ENCODE measurements around the gene GRIA4. TPM values are rescaled to one million over a fixed set of nuclear protein-coding genes. Genes with fewer than 3 reads are reported as not detected.

Gene GRIA4
- polyA plus RNA-seq, 1 donor from 2014 or later = 6.3 TPM

GRCh38 chr11:105574974-105575373 is 34.9 kb upstream of the GRIA4 start:
- Histone ChIP-seq H2AFZ (ENCODE audit: low read depth, low read length) (no peak overlapping the region), H3K79me2 (replicated peaks; ENCODE audit: insufficient read depth, low read length) (no peaks in the 10 kb centered on the region), H3K9me3 (ENCODE audit: low read length) (no peaks in the 10 kb centered on the region), H3F3A (ENCODE audit: insufficient read depth, low read length, poor library complexity, severe bottlenecking) (no peaks in the 10 kb centered on the region), H3K27me3 (ENCODE audit: insufficient read depth, low read depth, low read length) (no peaks in the 10 kb centered on the region), H4K20me1 (ENCODE audit: insufficient read depth) (no peaks in the 10 kb centered on the region), H3K4me3 (ENCODE audit: low read length) (no peak overlapping the region), H3K27ac (ENCODE audit: low read length) (no peak overlapping the region), H3K9ac (ENCODE audit: low read length) (no peak overlapping the region), H3K9me2 (ENCODE audit: insufficient read depth, low read length) (peaks cover 3% of the 10 kb centered on the region), H3K36me3 (ENCODE audit: insufficient read depth, low read length) (no peaks in the 10 kb centered on the region), H3K4me2 (ENCODE audit: low read length) (no peak overlapping the region)
- TF ChIP-seq CTCF (IDR thresholded peaks at IDR 0.05; ENCODE audit: poor library complexity, severe bottlenecking) (no peak), MXI1 (conservative IDR thresholded peaks at IDR 0.05; ENCODE audit: poor library complexity, severe bottlenecking) (no peak), REST (IDR thresholded peaks at IDR 0.05; ENCODE audit: borderline replicate concordance) (no peak), EP300 (conservative IDR thresholded peaks at IDR 0.05; ENCODE audit: poor library complexity, severe bottlenecking) (no peak), TAF1 (IDR thresholded peaks at IDR 0.05; ENCODE audit: low read depth) (no peak), POLR2AphosphoS5 (IDR thresholded peaks at IDR 0.05) (no peak), EZH2 (IDR thresholded peaks at IDR 0.05; ENCODE audit: borderline replicate concordance, insufficient read depth, low read length, poor library complexity, severe bottlenecking) (no peak), RAD21 (conservative IDR thresholded peaks at IDR 0.05) (no peak), SMC3 (conservative IDR thresholded peaks at IDR 0.05; ENCODE audit: poor library complexity) (no peak)

- Histone ChIP-seq H3F3A (ENCODE audit: insufficient read depth, low read length, poor library complexity, severe bottlenecking) (no peaks in the 10 kb centered on the region), H3K9ac (ENCODE audit: low read length) (no peak overlapping the region), H4K20me1 (ENCODE audit: insufficient read depth) (no peaks in the 10 kb centered on the region), H3K4me2 (ENCODE audit: low read length) (no peak overlapping the region), H3K36me3 (ENCODE audit: insufficient read depth, low read length) (no peaks in the 10 kb centered on the region), H3K4me3 (ENCODE audit: low read length) (no peak overlapping the region), H3K79me2 (replicated peaks; ENCODE audit: insufficient read depth, low read length) (no peaks in the 10 kb centered on the region), H2AFZ (ENCODE audit: low read depth, low read length) (no peak overlapping the region), H3K27me3 (ENCODE audit: insufficient read depth, low read depth, low read length) (no peaks in the 10 kb centered on the region), H3K27ac (ENCODE audit: low read length) (no peak overlapping the region), H3K9me2 (ENCODE audit: insufficient read depth, low read length) (peaks cover 3% of the 10 kb centered on the region), H3K9me3 (ENCODE audit: low read length) (no peaks in the 10 kb centered on the region)
- TF ChIP-seq REST (IDR thresholded peaks at IDR 0.05; ENCODE audit: borderline replicate concordance) = no peak
- no peak for TF ChIP-seq POLR2AphosphoS5 (IDR thresholded peaks at IDR 0.05)
- no peak for TF ChIP-seq SMC3 (conservative IDR thresholded peaks at IDR 0.05; ENCODE audit: poor library complexity)
- TF ChIP-seq CTCF (IDR thresholded peaks at IDR 0.05; ENCODE audit: poor library complexity, severe bottlenecking) = no peak
- no peak for TF ChIP-seq MXI1 (conservative IDR thresholded peaks at IDR 0.05; ENCODE audit: poor library complexity, severe bottlenecking)
- no peak for TF ChIP-seq RAD21 (conservative IDR thresholded peaks at IDR 0.05)
- no peak for TF ChIP-seq EZH2 (IDR thresholded peaks at IDR 0.05; ENCODE audit: borderline replicate concordance, insufficient read depth, low read length, poor library complexity, severe bottlenecking)
- TF ChIP-seq TAF1 (IDR thresholded peaks at IDR 0.05; ENCODE audit: low read depth) = no peak
- TF ChIP-seq EP300 (conservative IDR thresholded peaks at IDR 0.05; ENCODE audit: poor library complexity, severe bottlenecking) = no peak
Observed at GRCh38 chr11:105577641-105578040, 32.2 kb upstream of the GRIA4 start.

Measured in neural cell (in vitro differentiated cells).